AG08395 (cell line): Measurements from ENCODE around the gene RHCE.
A peak's percentile ranks its signal among the peaks of the same experiment; 100 is the strongest.
"Not testable (repeated sequence)": the region's sequence is repeated elsewhere in the genome, so short reads cannot be mapped to it uniquely, and the experiment has no call there.

Source experiments
- DNase-seq: peaks from one replicate; pipeline ENCODE4 v3.0.0; 2012; ENCODE audit warnings: mixed read lengths, low spot score

Gene RHCE

GRCh38 chr1:25397549-25397948, 23.1 kb downstream of the RHCE start:
- not testable (repeated sequence) for DNase-seq

GRCh38 chr1:25392841-25393240, 27.8 kb downstream of the RHCE start:
- DNase-seq: no peak

- DNase-seq: not testable (repeated sequence)
These were observed 30.9 kb downstream of the RHCE start for GRCh38 chr1:25389721-25390120.

- DNase-seq: not testable (repeated sequence)
These were observed 31.9 kb downstream of the RHCE start for GRCh38 chr1:25388691-25389090.

GRCh38 chr1:25387096-25387495, 33.5 kb downstream of the RHCE start:
- DNase-seq: not testable (repeated sequence)

GRCh38 chr1:25383875-25384274, 36.8 kb downstream of the RHCE start:
- DNase-seq: not testable (repeated sequence)

GRCh38 chr1:25383090-25383489, 37.5 kb downstream of the RHCE start:
- DNase-seq: peak; percentile 64

- DNase-seq: not testable (repeated sequence)
These were observed 38.1 kb downstream of the RHCE start for GRCh38 chr1:25382543-25382942.

GRCh38 chr1:25378367-25378766, 42.3 kb downstream of the RHCE start:
- not testable (repeated sequence) for DNase-seq

GRCh38 chr1:25371757-25372156, 48.9 kb downstream of the RHCE start:
- peak; percentile 70 for DNase-seq

- not testable (repeated sequence) for DNase-seq
These were observed 50.8 kb downstream of the RHCE start for GRCh38 chr1:25369691-25370271.

- DNase-seq: no peak
These were observed 51.4 kb downstream of the RHCE start for GRCh38 chr1:25369241-25369640.

GRCh38 chr1:25362634-25363559, 57.7 kb downstream of the RHCE start:
- DNase-seq: not testable (repeated sequence)

GRCh38 chr1:25361901-25362300, 58.7 kb downstream of the RHCE start:
- no peak for DNase-seq

- DNase-seq: peak; percentile 65
These were observed 59.7 kb downstream of the RHCE start for GRCh38 chr1:25360596-25361581.

- DNase-seq: peak; percentile 33
These were observed 63.8 kb downstream of the RHCE start for GRCh38 chr1:25356848-25357247.

GRCh38 chr1:25356441-25356840, 64.2 kb downstream of the RHCE start:
- no peak for DNase-seq

- no peak for DNase-seq
These were observed 64.7 kb downstream of the RHCE start for GRCh38 chr1:25355841-25356395.

- no peak for DNase-seq
These were observed 71.0 kb downstream of the RHCE start for GRCh38 chr1:25349606-25350005.

- DNase-seq: no peak
These were observed 73.1 kb downstream of the RHCE start for GRCh38 chr1:25347556-25347955.

- DNase-seq: no peak
These were observed 76.8 kb downstream of the RHCE start for GRCh38 chr1:25343872-25344271.

- no peak for DNase-seq
These were observed 77.8 kb downstream of the RHCE start for GRCh38 chr1:25342846-25343245.
